Measurements from ENCODE around the gene LSR.
"Not testable (repeated sequence)": the region's sequence is repeated elsewhere in the genome, so short reads cannot be mapped to it uniquely, and the experiment has no call there.

LSR gene

GRCh38 chr19:35274323-35274722 is 25.5 kb downstream of the LSR start:
- no peak overlapping the region for H3K27ac Mint-ChIP-seq

DNA sequence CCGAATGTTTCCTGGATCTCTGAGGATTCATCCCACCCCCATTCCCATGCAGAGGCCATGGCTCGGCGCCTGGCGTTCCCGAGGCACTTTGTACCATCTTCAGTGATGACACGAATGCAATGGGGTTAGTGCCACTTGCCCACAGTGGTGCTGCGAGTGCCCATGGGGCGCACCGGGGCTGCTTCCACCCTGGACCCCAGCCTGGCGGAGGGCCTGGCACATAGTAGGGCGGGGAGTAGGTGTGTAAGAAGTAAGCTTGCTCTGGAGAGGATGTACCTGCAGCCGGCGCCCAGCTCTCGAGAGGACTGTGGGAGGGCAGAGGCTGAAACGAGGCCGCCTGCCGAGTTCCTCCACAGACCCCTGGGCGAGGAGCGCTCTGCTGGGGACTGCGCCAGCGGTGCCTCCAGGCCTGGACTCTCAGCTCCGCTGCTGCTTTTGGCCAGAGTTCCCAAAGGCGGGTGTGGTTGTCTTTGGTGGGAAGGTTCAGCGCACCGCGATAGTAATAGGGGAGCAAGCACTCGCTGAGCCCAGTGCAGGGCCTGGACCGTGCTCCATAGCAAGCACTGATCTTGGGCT is 28.0 kb downstream of the LSR start:
- no peaks in the 10 kb centered on the region for H3K9me3 Mint-ChIP-seq
- H3K27ac Mint-ChIP-seq: no peak overlapping the region
- H3K4me3 Mint-ChIP-seq: no peak overlapping the region
- H3K27me3 Mint-ChIP-seq (ENCODE audit: low read depth): no peaks in the 10 kb centered on the region
- peaks cover 33% of the 10 kb centered on the region for H3K36me3 Mint-ChIP-seq (ENCODE audit: low read depth)
- peaks cover 3% of the 10 kb centered on the region for H3K4me1 Mint-ChIP-seq (ENCODE audit: low read depth)

More at GRCh38 chr19:35274323-35274722, 25.5 kb downstream of the LSR start:
- Mint-ChIP-seq H3K9me3 (no peaks in the 10 kb centered on the region), H3K4me3 (no peak overlapping the region), H3K36me3 (ENCODE audit: low read depth) (peaks cover 39% of the 10 kb centered on the region), H3K27me3 (ENCODE audit: low read depth) (no peaks in the 10 kb centered on the region), H3K4me1 (ENCODE audit: low read depth) (peaks cover 5% of the 10 kb centered on the region)

- H3K27me3 Mint-ChIP-seq (ENCODE audit: low read depth): peaks cover 11% of the 10 kb centered on the region
- peaks cover 20% of the 10 kb centered on the region for H3K36me3 Mint-ChIP-seq (ENCODE audit: low read depth)
- H3K4me3 Mint-ChIP-seq: no peak overlapping the region
- H3K27ac Mint-ChIP-seq: no peak overlapping the region
- no peaks in the 10 kb centered on the region for H3K4me1 Mint-ChIP-seq (ENCODE audit: low read depth)
- H3K9me3 Mint-ChIP-seq: no peaks in the 10 kb centered on the region
Measured at GRCh38 chr19:35278578-35279284, 29.9 kb downstream of the LSR start.

GRCh38 chr19:35279374-35279773 is 30.6 kb downstream of the LSR start:
- Mint-ChIP-seq H3K4me3 (no peak overlapping the region), H3K9me3 (no peaks in the 10 kb centered on the region), H3K27me3 (ENCODE audit: low read depth) (peaks cover 11% of the 10 kb centered on the region)

DNA sequence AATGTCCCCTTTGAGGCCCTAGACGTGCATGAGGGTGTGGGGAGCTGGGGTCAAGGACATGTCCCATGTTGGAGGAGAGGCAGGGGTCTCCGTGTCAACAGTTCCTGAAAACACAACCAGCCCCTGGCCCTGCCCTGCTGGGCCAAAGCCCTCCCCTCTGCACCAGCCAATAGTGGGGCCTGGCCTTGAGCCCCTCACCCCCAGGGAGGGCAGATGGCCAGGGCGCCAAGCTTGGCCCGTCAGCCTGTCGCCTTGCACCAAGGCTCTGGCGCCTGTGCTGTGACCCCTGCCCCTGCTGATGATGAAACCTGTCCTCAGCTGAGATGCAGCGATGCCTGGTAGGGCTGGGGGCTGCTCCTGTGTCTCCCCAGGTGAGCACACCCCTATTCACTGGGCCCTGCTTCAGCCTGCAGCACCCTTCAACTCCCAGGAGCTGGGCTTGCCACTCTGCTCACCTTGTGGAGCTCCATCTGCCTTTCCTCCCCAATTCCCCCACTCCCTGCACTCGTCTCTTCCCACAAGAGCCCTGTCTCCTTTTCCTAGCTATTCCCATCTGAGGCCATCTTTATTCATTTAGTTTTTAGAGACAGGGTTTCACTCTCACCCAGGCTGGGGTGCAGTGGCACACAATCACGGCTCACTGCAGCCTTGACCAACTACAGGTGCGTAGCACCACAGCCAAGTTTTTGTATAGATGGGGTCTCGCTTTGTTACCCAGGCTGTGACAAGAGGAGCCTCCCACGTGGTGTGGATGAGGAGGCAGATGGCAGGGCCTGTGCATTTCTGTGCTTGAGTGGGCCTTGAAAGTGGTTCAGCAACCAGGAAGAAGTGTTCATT is 31.4 kb downstream of the LSR start:
- H3K36me3 Mint-ChIP-seq (ENCODE audit: low read depth): peaks cover 11% of the 10 kb centered on the region
- no peaks in the 10 kb centered on the region for H3K4me1 Mint-ChIP-seq (ENCODE audit: low read depth)
- peak overlapping the region; percentile 20 for H3K27ac Mint-ChIP-seq

More at GRCh38 chr19:35279374-35279773, 30.6 kb downstream of the LSR start:
- no peaks in the 10 kb centered on the region for H3K4me1 Mint-ChIP-seq (ENCODE audit: low read depth)
- no peak overlapping the region for H3K27ac Mint-ChIP-seq
- H3K36me3 Mint-ChIP-seq (ENCODE audit: low read depth): peaks cover 13% of the 10 kb centered on the region

DNA sequence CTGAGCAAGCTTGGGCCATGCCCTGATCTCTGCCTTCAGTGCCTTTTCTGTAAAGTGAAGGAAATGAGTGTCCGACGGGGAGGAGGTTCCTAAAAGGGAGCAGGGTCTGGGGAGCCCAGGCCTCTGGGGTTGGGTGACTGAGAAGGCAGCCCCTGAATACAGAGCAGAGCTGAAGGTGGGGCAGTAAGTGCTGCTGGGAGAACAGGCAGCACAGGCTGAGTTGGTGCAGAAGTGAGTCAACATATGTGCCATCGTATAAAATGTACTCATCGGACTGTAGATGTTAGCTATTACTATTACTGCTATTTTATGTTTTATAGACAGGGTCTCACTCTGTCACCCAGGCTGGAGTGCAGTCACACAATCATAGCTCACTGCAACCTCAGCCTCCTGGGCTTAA is 32.5 kb downstream of the LSR start:
- Mint-ChIP-seq H3K4me1 (ENCODE audit: low read depth) (no peaks in the 10 kb centered on the region), H3K27ac (no peak overlapping the region), H3K9me3 (no peaks in the 10 kb centered on the region), H3K27me3 (ENCODE audit: low read depth) (peaks cover 15% of the 10 kb centered on the region), H3K36me3 (ENCODE audit: low read depth) (peaks cover 6% of the 10 kb centered on the region), H3K4me3 (no peak overlapping the region)

More for the DNA sequence above, 31.4 kb downstream of the LSR start:
- no peaks in the 10 kb centered on the region for H3K9me3 Mint-ChIP-seq
- H3K27me3 Mint-ChIP-seq (ENCODE audit: low read depth): peaks cover 15% of the 10 kb centered on the region
- H3K4me3 Mint-ChIP-seq: no peak overlapping the region

- peaks cover 15% of the 10 kb centered on the region for H3K27me3 Mint-ChIP-seq (ENCODE audit: low read depth)
- H3K27ac Mint-ChIP-seq: no peak overlapping the region
- H3K9me3 Mint-ChIP-seq: no peaks in the 10 kb centered on the region
- no peaks in the 10 kb centered on the region for H3K4me1 Mint-ChIP-seq (ENCODE audit: low read depth)
- no peaks in the 10 kb centered on the region for H3K36me3 Mint-ChIP-seq (ENCODE audit: low read depth)
- no peak overlapping the region for H3K4me3 Mint-ChIP-seq
Measured at GRCh38 chr19:35284153-35285094, 35.6 kb downstream of the LSR start.

GRCh38 chr19:35285095-35285449 is 36.3 kb downstream of the LSR start:
- Mint-ChIP-seq H3K9me3 (no peaks in the 10 kb centered on the region), H3K36me3 (ENCODE audit: low read depth) (no peaks in the 10 kb centered on the region), H3K4me1 (ENCODE audit: low read depth) (no peaks in the 10 kb centered on the region), H3K27me3 (ENCODE audit: low read depth) (peaks cover 15% of the 10 kb centered on the region), H3K4me3 (no peak overlapping the region), H3K27ac (no peak overlapping the region)

DNA sequence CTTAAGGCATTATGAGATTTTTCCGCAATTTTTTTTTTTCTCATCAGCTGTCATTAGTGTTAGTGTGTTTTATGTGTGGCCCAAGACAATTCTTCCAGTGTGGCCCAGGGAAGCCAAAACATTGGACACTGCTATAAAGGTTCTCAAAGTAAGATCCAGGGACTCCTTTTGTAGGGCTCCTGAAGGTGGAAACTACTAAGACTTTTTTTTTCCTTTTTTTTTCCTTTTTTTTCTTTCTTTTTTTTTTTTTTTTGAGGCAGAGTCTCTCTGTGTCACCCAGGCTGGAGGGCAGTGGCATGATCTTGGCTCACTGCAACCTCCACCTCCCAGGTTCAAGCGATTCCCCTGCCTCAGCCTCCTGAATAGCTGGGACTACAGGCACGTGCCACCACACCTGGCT is 36.7 kb downstream of the LSR start:
- not testable (repeated sequence) for H3K4me1 Mint-ChIP-seq (ENCODE audit: low read depth); H3K9me3 Mint-ChIP-seq; H3K4me3 Mint-ChIP-seq; H3K27ac Mint-ChIP-seq; H3K36me3 Mint-ChIP-seq (ENCODE audit: low read depth)
- peaks cover 15% of the 10 kb centered on the region for H3K27me3 Mint-ChIP-seq (ENCODE audit: low read depth)

DNA sequence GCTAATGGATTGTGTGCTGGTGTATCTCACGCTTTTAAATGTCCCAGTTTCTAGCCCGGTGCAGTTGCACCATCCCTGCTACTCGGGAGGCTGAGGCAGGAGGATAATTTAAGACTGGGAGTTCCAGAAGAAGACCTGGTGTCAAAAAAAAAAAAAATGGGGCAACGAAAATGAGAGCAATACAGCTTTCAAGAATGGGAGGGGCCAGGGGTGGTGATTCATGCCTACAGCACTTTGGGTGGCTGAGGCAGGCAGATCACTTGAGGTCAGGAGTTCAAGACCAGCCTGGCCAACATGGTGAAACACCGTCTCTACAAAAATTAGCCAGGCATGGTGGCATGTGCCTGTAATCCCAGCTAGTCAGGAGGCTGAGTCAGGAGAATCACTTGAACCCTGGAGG is 37.3 kb downstream of the LSR start:
- not testable (repeated sequence) for H3K9me3 Mint-ChIP-seq; H3K36me3 Mint-ChIP-seq (ENCODE audit: low read depth); H3K4me3 Mint-ChIP-seq; H3K4me1 Mint-ChIP-seq (ENCODE audit: low read depth); H3K27ac Mint-ChIP-seq
- H3K27me3 Mint-ChIP-seq (ENCODE audit: low read depth): peaks cover 15% of the 10 kb centered on the region

DNA sequence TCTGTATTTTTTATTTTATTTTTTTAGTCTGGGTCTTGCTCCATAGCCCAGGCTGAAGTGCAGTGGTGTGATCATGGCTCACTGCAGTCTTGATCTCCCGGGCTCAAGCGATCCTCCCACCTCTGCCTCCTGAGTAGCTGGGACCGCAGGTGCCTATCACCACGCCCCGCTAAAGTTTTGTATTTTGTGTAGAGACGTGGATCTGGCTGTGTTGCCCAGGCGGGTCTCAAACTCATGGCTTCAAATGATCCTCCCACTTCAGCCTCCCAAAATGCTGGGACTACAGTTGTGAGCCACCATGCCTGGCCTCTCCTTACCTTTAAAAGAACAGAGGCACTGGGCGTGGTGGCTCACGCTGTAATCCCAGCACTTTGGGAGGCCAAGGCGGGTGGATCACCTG is 38.9 kb downstream of the LSR start:
- no peaks in the 10 kb centered on the region for H3K36me3 Mint-ChIP-seq (ENCODE audit: low read depth)
- H3K4me3 Mint-ChIP-seq: no peak overlapping the region
- no peaks in the 10 kb centered on the region for H3K4me1 Mint-ChIP-seq (ENCODE audit: low read depth)
- H3K27me3 Mint-ChIP-seq (ENCODE audit: low read depth): peaks cover 11% of the 10 kb centered on the region
- H3K27ac Mint-ChIP-seq: no peak overlapping the region
- H3K9me3 Mint-ChIP-seq: no peaks in the 10 kb centered on the region

DNA sequence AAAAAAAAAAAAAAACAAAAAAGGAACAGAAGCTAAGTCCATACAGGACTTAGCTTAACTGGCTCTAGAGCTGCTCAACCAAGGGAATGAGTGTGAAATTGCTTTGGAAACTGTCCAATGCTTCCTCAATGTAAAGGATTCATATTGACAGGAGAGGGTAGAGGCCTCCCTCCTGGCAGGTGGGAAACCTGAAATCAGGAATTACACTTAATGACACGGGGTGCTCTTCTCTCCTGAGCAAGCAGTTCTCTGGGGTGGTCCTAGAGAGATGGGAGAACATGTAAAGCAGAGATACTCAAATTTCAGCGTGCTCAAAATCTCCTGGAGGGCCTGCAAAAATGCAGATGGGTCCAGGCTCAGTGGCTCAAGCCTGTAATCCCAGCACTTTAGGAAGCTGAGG is 39.5 kb downstream of the LSR start:
- no peaks in the 10 kb centered on the region for H3K9me3 Mint-ChIP-seq
- H3K36me3 Mint-ChIP-seq (ENCODE audit: low read depth): no peaks in the 10 kb centered on the region
- no peak overlapping the region for H3K4me3 Mint-ChIP-seq
- H3K27me3 Mint-ChIP-seq (ENCODE audit: low read depth): peaks cover 6% of the 10 kb centered on the region
- no peaks in the 10 kb centered on the region for H3K4me1 Mint-ChIP-seq (ENCODE audit: low read depth)
- H3K27ac Mint-ChIP-seq: no peak overlapping the region

DNA sequence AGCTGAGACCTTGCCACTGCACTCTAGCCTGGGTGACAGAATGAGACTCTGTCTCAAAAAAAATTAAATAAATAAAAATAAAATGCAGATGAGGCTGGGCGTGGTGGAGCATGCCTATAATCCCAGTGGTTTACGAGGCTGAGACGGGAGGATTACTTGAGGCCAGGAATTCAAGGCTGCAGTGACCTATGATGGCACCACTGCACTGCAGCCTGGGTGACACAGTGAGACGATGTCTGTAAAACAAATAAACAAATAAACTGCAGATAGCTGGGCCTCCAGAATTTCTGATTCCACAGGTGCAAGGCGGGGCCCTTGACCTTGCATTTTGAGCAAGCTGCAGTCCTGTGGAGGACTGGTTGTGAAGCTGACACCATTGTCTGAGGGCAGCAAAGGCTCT is 40.1 kb downstream of the LSR start:
- H3K36me3 Mint-ChIP-seq (ENCODE audit: low read depth): no peaks in the 10 kb centered on the region
- no peaks in the 10 kb centered on the region for H3K9me3 Mint-ChIP-seq
- peaks cover 4% of the 10 kb centered on the region for H3K27me3 Mint-ChIP-seq (ENCODE audit: low read depth)
- no peak overlapping the region for H3K27ac Mint-ChIP-seq
- no peaks in the 10 kb centered on the region for H3K4me1 Mint-ChIP-seq (ENCODE audit: low read depth)
- H3K4me3 Mint-ChIP-seq: no peak overlapping the region

Measured in T-helper 1 cell treated with Interleukin-12 subunit alpha and Interleukin-12 subunit beta and Interleukin-4 antibody, amounts not matched to agents 30 μg/mL and 1 μg/mL, for 36 hours (primary cell).